ENCODE measurements around the gene ELP5. TPM values are rescaled to one million over a fixed set of nuclear protein-coding genes. Genes with fewer than 3 reads are reported as not detected.

Gene ELP5
- total and polyA plus RNA-seq, 10 of the 15 experiments (the other 5 are each of a cell fraction or from before 2014, with no cell fraction given), result 41.1 to 109 (median 77.5) TPM

DNA sequence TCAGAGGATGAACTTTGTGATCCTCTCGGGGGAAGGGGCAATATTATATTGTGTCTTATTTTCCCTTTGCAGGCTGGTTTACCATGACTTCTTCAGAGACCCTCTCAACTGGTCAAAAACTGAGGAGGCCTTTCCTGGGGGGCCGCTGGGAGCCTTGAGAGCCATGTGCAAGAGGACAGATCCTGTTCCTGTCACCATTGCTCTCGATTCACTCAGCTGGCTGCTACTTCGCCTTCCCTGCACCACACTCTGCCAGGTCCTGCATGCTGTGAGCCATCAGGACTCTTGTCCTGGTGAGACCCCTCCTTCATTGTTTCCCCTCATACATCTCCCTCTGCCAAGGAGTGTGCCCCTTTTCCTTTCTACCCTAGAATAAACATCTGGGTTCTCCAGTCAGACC lies 2.5 kb downstream of the ELP5 start (continued):
- TF ChIP-seq, protein P1, sequence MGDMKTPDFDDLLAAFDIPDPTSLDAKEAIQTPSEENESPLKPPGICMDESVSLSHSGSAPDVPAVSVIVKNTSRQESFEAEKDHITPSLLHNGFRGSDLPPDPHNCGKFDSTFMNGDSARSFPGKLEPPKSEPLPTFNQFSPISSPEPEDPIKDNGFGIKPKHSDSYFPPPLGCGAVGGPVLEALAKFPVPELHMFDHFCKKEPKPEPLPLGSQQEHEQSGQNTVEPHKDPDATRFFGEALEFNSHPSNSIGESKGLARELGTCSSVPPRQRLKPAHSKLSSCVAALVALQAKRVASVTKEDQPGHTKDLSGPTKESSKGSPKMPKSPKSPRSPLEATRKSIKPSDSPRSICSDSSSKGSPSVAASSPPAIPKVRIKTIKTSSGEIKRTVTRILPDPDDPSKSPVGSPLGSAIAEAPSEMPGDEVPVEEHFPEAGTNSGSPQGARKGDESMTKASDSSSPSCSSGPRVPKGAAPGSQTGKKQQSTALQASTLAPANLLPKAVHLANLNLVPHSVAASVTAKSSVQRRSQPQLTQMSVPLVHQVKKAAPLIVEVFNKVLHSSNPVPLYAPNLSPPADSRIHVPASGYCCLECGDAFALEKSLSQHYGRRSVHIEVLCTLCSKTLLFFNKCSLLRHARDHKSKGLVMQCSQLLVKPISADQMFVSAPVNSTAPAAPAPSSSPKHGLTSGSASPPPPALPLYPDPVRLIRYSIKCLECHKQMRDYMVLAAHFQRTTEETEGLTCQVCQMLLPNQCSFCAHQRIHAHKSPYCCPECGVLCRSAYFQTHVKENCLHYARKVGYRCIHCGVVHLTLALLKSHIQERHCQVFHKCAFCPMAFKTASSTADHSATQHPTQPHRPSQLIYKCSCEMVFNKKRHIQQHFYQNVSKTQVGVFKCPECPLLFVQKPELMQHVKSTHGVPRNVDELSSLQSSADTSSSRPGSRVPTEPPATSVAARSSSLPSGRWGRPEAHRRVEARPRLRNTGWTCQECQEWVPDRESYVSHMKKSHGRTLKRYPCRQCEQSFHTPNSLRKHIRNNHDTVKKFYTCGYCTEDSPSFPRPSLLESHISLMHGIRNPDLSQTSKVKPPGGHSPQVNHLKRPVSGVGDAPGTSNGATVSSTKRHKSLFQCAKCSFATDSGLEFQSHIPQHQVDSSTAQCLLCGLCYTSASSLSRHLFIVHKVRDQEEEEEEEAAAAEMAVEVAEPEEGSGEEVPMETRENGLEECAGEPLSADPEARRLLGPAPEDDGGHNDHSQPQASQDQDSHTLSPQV (IDR thresholded peaks at IDR 0.05), result no peak
- TF ChIP-seq FOXM1 (IDR thresholded peaks at IDR 0.05; ENCODE audit: low read depth, low read length) (no peak), CBX5 (IDR thresholded peaks at IDR 0.05; ENCODE audit: low read depth) (no peak), EP300 (IDR thresholded peaks at IDR 0.05; ENCODE audit: borderline replicate concordance in 1 of 2, control insufficient read depth in 1 of 2, low read depth in 2 of 2, low read length in 2 of 2) (no peak)

DNA sequence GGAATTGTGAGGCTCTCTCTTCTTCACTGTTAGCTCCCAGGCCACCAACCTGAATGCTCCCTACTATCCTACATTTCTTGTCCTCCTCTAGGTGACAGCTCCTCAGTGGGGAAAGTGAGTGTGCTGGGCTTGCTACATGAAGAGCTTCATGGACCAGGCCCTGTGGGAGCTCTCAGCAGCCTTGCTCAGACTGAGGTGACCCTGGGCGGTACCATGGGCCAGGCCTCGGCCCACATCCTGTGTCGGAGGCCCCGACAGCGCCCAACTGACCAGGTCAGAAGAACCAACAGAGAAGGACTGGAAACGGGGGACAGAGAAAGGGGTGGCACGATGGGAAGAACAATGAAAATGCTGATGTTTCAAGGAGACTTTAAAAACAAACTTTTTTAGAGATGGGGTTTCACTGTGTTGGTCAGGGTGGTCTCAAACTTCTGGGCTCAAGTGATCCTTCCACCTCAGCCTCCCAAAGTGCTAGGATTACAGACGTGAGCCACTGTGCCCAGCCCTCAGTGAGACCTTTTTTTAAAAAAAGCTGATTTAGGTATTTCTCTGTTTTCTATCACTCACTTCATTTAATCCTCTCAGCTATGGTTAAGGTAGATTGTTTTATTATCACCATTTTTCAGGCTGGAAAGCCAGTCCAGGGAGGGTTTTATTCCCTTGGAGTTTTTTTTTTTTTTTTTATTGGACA lies 4.9 kb downstream of the ELP5 start:
- H3K27me3 ChIP-seq (replicated peaks in 1 of 2; ENCODE audit: control insufficient read depth in 2 of 2, insufficient read depth in 2 of 2, low read length in 1 of 2), result no peaks in the 10 kb centered on the region; a peak in 1 of 4 replicates
- peaks cover 4% of the 10 kb centered on the region for H3K4me1 ChIP-seq (ENCODE audit: control insufficient read depth, insufficient read depth, low read length)
- WGBS (ENCODE audit: insufficient coverage, insufficient replicate concordance, low lambda C conversion rate, missing lambda C conversion rate), result 92% methylated on average over 8 of the region's 8 CpGs
- DNase-seq (ENCODE audit: low read depth, low spot score) (no peak), FAIRE-seq (no peak), ATAC-seq (no peak)
- H3K9ac ChIP-seq (ENCODE audit: control insufficient read depth, insufficient read depth, low read length), result no peak overlapping the region
- H3K9me3 ChIP-seq (replicated peaks; ENCODE audit: control insufficient read depth, insufficient read depth, low read length), result no peaks in the 10 kb centered on the region
- SMC1A ChIA-PET (ENCODE audit: uncharacterized antibody, unreplicated experiment), result interaction anchor here (1.1 kb wide), 2 partner anchors 15 to 105 kb away, joined by 3 to 5 read pairs; partner anchors contain the start of gene GABARAP
- RAD21 ChIA-PET (ENCODE audit: unreplicated experiment), result interaction anchor here (1.2 kb wide), 1 partner anchor 10 kb away, joined by 3 read pairs; no protein-coding TSS in a partner anchor
- H3K36me3 ChIP-seq (ENCODE audit: control insufficient read depth in 2 of 2, insufficient read depth in 2 of 2, low read length in 1 of 2), result peaks cover 2 to 13% of the 10 kb centered on the region in 2 experiments; a peak in 2 of 4 replicates
- H3K4me3 ChIP-seq, result no peak overlapping the region
- no TSS peak for BruUV-seq (replicated peaks)
- no peaks in the 10 kb centered on the region for H4K20me1 ChIP-seq (ENCODE audit: control insufficient read depth, insufficient read depth)
- no peak overlapping the region for H2AFZ ChIP-seq (ENCODE audit: control insufficient read depth, low read depth, low read length)
- CTCF ChIA-PET, result interaction anchor here (0.6 to 1.0 kb wide), 3 partner anchors 36 to 266 kb away, joined by 3 read pairs; no protein-coding TSS in a partner anchor
- H3K27ac ChIP-seq (ENCODE audit: control insufficient read depth, insufficient read depth), result no peak overlapping the region
- H3K79me2 ChIP-seq (ENCODE audit: control insufficient read depth, insufficient read depth, low read length), result peaks cover 12% of the 10 kb centered on the region
- intact Hi-C loops (cut with micrococcal nuclease; ENCODE audit: unreplicated experiment) (no loop called here), in situ Hi-C loops (cut with MboI) (no loop called here)
- no peak overlapping the region for H3K4me2 ChIP-seq (ENCODE audit: control insufficient read depth, insufficient read depth)
- POLR2A ChIA-PET, result interaction anchor here (0.9 to 1.1 kb wide), 2 partner anchors 41 to 248 kb away, joined by 3 to 4 read pairs; no protein-coding TSS in a partner anchor
- TF ChIP-seq RUNX3 (IDR thresholded peaks at IDR 0.05; ENCODE audit: low read length) (no peak), SMARCA5 (IDR thresholded peaks at IDR 0.05) (no peak), SUZ12 (IDR thresholded peaks at IDR 0.05; ENCODE audit: unreplicated experiment) (no peak), BMI1 (IDR thresholded peaks at IDR 0.05; ENCODE audit: borderline replicate concordance) (no peak), RELA (IDR thresholded peaks at IDR 0.05; ENCODE audit: borderline replicate concordance, partially characterized antibody) (no peak)
- TF ChIP-seq, protein P2, sequence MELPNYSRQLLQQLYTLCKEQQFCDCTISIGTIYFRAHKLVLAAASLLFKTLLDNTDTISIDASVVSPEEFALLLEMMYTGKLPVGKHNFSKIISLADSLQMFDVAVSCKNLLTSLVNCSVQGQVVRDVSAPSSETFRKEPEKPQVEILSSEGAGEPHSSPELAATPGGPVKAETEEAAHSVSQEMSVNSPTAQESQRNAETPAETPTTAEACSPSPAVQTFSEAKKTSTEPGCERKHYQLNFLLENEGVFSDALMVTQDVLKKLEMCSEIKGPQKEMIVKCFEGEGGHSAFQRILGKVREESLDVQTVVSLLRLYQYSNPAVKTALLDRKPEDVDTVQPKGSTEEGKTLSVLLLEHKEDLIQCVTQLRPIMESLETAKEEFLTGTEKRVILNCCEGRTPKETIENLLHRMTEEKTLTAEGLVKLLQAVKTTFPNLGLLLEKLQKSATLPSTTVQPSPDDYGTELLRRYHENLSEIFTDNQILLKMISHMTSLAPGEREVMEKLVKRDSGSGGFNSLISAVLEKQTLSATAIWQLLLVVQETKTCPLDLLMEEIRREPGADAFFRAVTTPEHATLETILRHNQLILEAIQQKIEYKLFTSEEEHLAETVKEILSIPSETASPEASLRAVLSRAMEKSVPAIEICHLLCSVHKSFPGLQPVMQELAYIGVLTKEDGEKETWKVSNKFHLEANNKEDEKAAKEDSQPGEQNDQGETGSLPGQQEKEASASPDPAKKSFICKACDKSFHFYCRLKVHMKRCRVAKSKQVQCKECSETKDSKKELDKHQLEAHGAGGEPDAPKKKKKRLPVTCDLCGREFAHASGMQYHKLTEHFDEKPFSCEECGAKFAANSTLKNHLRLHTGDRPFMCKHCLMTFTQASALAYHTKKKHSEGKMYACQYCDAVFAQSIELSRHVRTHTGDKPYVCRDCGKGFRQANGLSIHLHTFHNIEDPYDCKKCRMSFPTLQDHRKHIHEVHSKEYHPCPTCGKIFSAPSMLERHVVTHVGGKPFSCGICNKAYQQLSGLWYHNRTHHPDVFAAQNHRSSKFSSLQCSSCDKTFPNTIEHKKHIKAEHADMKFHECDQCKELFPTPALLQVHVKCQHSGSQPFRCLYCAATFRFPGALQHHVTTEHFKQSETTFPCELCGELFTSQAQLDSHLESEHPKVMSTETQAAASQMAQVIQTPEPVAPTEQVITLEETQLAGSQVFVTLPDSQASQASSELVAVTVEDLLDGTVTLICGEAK (IDR thresholded peaks at IDR 0.05; ENCODE audit: borderline replicate concordance), result no peak
- TF ChIP-seq, protein P3, sequence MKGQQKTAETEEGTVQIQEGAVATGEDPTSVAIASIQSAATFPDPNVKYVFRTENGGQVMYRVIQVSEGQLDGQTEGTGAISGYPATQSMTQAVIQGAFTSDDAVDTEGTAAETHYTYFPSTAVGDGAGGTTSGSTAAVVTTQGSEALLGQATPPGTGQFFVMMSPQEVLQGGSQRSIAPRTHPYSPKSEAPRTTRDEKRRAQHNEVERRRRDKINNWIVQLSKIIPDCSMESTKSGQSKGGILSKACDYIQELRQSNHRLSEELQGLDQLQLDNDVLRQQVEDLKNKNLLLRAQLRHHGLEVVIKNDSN (IDR thresholded peaks at IDR 0.05; ENCODE audit: borderline replicate concordance, extremely low read length, insufficient read depth, low read depth, low read length), result no peak
